ENCODE data around the gene ADGRF4. TPM values are rescaled to one million over a fixed set of nuclear protein-coding genes. Genes with fewer than 3 reads are reported as not detected.

The ADGRF4 gene
- total RNA-seq, 1 experiment from 2014 or later, result not detected

DNA sequence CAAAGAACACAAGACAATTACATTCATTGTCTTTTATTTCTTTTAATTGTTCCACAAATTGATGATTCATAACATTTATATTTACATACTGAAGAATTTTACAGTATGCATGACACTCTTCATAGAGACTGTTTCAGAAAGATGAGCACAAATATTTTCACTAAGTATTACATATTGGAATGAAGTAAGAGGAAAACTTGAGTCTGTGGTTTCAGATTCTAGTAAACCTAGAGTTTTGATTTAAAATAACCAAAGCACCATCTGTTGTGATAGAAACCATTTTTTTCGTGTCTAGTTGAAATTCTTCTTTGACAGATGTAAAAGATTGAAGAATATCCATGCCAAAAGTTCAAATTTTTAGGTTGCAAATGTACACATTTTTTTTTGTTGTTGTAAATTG is 51.4 kb downstream of the ADGRF4 start:
- H2BK20ac ChIP-seq (ENCODE audit: low read depth, low read length, poor library complexity, severe bottlenecking), result no peak overlapping the region

More for the DNA sequence above, 51.4 kb downstream of the ADGRF4 start:
- Histone ChIP-seq H3K79me2 (ENCODE audit: insufficient read depth, low read length) (no peaks in the 10 kb centered on the region), H4K5ac (ENCODE audit: insufficient read length, low read depth, low read length) (no peak overlapping the region), H3K4ac (ENCODE audit: low read depth, low read length) (no peak overlapping the region), H3K27ac (ENCODE audit: insufficient read length, low read depth, low read length) (no peak overlapping the region), H2BK12ac (ENCODE audit: insufficient read length, low read depth, low read length) (no peak overlapping the region), H3K18ac (ENCODE audit: insufficient read length, low read depth, low read length) (no peak overlapping the region), H3K4me1 (ENCODE audit: insufficient read depth, low read length) (no peaks in the 10 kb centered on the region), H2BK5ac (ENCODE audit: insufficient read length, low read length) (no peak overlapping the region), H3K27me3 (ENCODE audit: insufficient read depth, low read length) (no peaks in the 10 kb centered on the region), H2AFZ (ENCODE audit: low read length) (no peak overlapping the region), H3K79me1 (ENCODE audit: insufficient read depth, low read depth, low read length, poor library complexity, severe bottlenecking) (no peaks in the 10 kb centered on the region), H3K9me3 (ENCODE audit: control insufficient read depth, low read depth, low read length) (no peaks in the 10 kb centered on the region), H3K23ac (ENCODE audit: insufficient read length, low read depth, low read length) (no peak overlapping the region), H3K9ac (ENCODE audit: extremely low read depth, insufficient read length, low read length) (no peak overlapping the region), H2AK5ac (ENCODE audit: insufficient read length, low read length) (no peak overlapping the region), H4K20me1 (ENCODE audit: control insufficient read depth, insufficient read depth, insufficient read length) (no peaks in the 10 kb centered on the region), H2BK120ac (ENCODE audit: low read depth, low read length, poor library complexity, severe bottlenecking) (no peak overlapping the region), H4K8ac (replicated peaks; ENCODE audit: insufficient read length, low read depth, low read length) (no peak overlapping the region), H3K23me2 (ENCODE audit: insufficient read length, low read depth, low read length, poor library complexity, severe bottlenecking) (no peaks in the 10 kb centered on the region), H3K14ac (ENCODE audit: insufficient read depth, low read length) (no peak overlapping the region), H3K4me2 (ENCODE audit: insufficient read depth, insufficient read length, low read length) (no peak overlapping the region), H4K91ac (ENCODE audit: insufficient read length, low read depth, low read length) (no peak overlapping the region), H2BK15ac (ENCODE audit: low read depth, low read length) (no peak overlapping the region), H3T11ph (ENCODE audit: low read length) (no peak overlapping the region), H3K56ac (ENCODE audit: insufficient read length, low read depth, low read length) (no peak overlapping the region)
- Mint-ChIP-seq H3K36me3 (ENCODE audit: insufficient read depth in 1 of 3, low read depth in 3 of 3) (peaks cover 1 to 12% (median 3%) of the 10 kb centered on the region in 3 experiments; a peak in 4 of 7 replicates), H3K27ac (no peak overlapping the region), H3K27me3 (ENCODE audit: low read depth) (no peaks in the 10 kb centered on the region), H3K4me3 (no peak overlapping the region), H3K9me3 (peaks cover 10% of the 10 kb centered on the region in 2 experiments; a peak in 4 of 5 replicates), H3K4me1 (no peaks in the 10 kb centered on the region)
- TF ChIP-seq, protein P1, sequence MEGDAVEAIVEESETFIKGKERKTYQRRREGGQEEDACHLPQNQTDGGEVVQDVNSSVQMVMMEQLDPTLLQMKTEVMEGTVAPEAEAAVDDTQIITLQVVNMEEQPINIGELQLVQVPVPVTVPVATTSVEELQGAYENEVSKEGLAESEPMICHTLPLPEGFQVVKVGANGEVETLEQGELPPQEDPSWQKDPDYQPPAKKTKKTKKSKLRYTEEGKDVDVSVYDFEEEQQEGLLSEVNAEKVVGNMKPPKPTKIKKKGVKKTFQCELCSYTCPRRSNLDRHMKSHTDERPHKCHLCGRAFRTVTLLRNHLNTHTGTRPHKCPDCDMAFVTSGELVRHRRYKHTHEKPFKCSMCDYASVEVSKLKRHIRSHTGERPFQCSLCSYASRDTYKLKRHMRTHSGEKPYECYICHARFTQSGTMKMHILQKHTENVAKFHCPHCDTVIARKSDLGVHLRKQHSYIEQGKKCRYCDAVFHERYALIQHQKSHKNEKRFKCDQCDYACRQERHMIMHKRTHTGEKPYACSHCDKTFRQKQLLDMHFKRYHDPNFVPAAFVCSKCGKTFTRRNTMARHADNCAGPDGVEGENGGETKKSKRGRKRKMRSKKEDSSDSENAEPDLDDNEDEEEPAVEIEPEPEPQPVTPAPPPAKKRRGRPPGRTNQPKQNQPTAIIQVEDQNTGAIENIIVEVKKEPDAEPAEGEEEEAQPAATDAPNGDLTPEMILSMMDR (conservative IDR thresholded peaks at IDR 0.05), result no peak
- no peak for DNase-seq
- WGBS (ENCODE audit: extremely low coverage, insufficient read length, low lambda C conversion rate), result no CpG with 5 or more reads among the region's 1 CpG

Data from H9 (cell line).